Measurements from ENCODE around the gene GAS2L2. TPM values are rescaled to one million over a fixed set of nuclear protein-coding genes. Genes with fewer than 3 reads are reported as not detected.

The GAS2L2 gene
- total and polyA plus RNA-seq, 2 experiments from 2014 or later: 0.06 TPM; not detected in 1

DNA sequence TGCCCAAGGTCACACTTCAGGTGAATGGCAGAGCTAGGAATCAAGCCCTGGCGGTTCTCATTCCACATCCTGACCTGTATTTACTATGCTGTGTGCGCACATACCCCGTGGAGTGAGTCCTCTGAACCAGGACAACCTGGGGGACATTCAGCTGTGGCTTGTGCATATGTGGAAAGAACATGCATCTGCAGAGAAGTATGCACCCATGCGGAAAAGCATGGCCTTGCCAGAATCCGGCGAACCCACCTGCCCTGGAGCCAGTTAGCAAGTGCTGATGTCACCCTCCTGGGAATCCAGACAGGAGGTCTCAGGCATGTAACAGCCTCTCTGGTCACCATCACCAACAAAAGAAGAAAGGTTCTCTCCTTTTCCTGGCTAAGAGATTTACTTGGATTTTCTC is 19.7 kb downstream of the GAS2L2 start:
- no peak overlapping the region for H3K27ac Mint-ChIP-seq
- no peak for ATAC-seq
- H3K4me2 ChIP-seq: no peak overlapping the region

More for the DNA sequence above, 19.7 kb downstream of the GAS2L2 start:
- H3K4me3 Mint-ChIP-seq: peak overlapping the region; percentile 91; the same call in 1 of the 3 replicates
- H3K9me3 Mint-ChIP-seq: no peaks in the 10 kb centered on the region
- H2AFZ ChIP-seq: no peak overlapping the region
- H4K20me1 ChIP-seq (replicated peaks; ENCODE audit: insufficient read depth): no peaks in the 10 kb centered on the region; the same call in 1 of the 2 replicates
- H3K4me3 ChIP-seq: no peak overlapping the region
- no peak for DNase-seq (ENCODE audit: low spot score)
- no peak for TF ChIP-seq STAT1 (IDR thresholded peaks at IDR 0.05; ENCODE audit: unreplicated experiment)
- TF ChIP-seq NANOG (IDR thresholded peaks at IDR 0.05; ENCODE audit: borderline replicate concordance): no peak
- no peak for TF ChIP-seq ZNF114 (CRISPR knock-in tag; IDR thresholded peaks at IDR 0.05)
- no peak for TF ChIP-seq ZNF331 (CRISPR knock-in tag; IDR thresholded peaks at IDR 0.05; ENCODE audit: low read depth)
- TF ChIP-seq POLR2AphosphoS5 (IDR thresholded peaks at IDR 0.05; ENCODE audit: low read depth): no peak
- TF ChIP-seq EZH2 (IDR thresholded peaks at IDR 0.05; ENCODE audit: low read depth, unreplicated experiment): no peak
- TF ChIP-seq, protein P1, sequence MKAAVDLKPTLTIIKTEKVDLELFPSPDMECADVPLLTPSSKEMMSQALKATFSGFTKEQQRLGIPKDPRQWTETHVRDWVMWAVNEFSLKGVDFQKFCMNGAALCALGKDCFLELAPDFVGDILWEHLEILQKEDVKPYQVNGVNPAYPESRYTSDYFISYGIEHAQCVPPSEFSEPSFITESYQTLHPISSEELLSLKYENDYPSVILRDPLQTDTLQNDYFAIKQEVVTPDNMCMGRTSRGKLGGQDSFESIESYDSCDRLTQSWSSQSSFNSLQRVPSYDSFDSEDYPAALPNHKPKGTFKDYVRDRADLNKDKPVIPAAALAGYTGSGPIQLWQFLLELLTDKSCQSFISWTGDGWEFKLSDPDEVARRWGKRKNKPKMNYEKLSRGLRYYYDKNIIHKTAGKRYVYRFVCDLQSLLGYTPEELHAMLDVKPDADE (IDR thresholded peaks at IDR 0.05): no peak
- TF ChIP-seq, protein P2, sequence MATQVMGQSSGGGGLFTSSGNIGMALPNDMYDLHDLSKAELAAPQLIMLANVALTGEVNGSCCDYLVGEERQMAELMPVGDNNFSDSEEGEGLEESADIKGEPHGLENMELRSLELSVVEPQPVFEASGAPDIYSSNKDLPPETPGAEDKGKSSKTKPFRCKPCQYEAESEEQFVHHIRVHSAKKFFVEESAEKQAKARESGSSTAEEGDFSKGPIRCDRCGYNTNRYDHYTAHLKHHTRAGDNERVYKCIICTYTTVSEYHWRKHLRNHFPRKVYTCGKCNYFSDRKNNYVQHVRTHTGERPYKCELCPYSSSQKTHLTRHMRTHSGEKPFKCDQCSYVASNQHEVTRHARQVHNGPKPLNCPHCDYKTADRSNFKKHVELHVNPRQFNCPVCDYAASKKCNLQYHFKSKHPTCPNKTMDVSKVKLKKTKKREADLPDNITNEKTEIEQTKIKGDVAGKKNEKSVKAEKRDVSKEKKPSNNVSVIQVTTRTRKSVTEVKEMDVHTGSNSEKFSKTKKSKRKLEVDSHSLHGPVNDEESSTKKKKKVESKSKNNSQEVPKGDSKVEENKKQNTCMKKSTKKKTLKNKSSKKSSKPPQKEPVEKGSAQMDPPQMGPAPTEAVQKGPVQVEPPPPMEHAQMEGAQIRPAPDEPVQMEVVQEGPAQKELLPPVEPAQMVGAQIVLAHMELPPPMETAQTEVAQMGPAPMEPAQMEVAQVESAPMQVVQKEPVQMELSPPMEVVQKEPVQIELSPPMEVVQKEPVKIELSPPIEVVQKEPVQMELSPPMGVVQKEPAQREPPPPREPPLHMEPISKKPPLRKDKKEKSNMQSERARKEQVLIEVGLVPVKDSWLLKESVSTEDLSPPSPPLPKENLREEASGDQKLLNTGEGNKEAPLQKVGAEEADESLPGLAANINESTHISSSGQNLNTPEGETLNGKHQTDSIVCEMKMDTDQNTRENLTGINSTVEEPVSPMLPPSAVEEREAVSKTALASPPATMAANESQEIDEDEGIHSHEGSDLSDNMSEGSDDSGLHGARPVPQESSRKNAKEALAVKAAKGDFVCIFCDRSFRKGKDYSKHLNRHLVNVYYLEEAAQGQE (IDR thresholded peaks at IDR 0.05; ENCODE audit: unreplicated experiment): no peak
- TF ChIP-seq, protein P3, sequence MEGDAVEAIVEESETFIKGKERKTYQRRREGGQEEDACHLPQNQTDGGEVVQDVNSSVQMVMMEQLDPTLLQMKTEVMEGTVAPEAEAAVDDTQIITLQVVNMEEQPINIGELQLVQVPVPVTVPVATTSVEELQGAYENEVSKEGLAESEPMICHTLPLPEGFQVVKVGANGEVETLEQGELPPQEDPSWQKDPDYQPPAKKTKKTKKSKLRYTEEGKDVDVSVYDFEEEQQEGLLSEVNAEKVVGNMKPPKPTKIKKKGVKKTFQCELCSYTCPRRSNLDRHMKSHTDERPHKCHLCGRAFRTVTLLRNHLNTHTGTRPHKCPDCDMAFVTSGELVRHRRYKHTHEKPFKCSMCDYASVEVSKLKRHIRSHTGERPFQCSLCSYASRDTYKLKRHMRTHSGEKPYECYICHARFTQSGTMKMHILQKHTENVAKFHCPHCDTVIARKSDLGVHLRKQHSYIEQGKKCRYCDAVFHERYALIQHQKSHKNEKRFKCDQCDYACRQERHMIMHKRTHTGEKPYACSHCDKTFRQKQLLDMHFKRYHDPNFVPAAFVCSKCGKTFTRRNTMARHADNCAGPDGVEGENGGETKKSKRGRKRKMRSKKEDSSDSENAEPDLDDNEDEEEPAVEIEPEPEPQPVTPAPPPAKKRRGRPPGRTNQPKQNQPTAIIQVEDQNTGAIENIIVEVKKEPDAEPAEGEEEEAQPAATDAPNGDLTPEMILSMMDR (conservative IDR thresholded peaks at IDR 0.05; ENCODE audit: low read depth in 2 of 2): no peak
- TF ChIP-seq, protein P4, sequence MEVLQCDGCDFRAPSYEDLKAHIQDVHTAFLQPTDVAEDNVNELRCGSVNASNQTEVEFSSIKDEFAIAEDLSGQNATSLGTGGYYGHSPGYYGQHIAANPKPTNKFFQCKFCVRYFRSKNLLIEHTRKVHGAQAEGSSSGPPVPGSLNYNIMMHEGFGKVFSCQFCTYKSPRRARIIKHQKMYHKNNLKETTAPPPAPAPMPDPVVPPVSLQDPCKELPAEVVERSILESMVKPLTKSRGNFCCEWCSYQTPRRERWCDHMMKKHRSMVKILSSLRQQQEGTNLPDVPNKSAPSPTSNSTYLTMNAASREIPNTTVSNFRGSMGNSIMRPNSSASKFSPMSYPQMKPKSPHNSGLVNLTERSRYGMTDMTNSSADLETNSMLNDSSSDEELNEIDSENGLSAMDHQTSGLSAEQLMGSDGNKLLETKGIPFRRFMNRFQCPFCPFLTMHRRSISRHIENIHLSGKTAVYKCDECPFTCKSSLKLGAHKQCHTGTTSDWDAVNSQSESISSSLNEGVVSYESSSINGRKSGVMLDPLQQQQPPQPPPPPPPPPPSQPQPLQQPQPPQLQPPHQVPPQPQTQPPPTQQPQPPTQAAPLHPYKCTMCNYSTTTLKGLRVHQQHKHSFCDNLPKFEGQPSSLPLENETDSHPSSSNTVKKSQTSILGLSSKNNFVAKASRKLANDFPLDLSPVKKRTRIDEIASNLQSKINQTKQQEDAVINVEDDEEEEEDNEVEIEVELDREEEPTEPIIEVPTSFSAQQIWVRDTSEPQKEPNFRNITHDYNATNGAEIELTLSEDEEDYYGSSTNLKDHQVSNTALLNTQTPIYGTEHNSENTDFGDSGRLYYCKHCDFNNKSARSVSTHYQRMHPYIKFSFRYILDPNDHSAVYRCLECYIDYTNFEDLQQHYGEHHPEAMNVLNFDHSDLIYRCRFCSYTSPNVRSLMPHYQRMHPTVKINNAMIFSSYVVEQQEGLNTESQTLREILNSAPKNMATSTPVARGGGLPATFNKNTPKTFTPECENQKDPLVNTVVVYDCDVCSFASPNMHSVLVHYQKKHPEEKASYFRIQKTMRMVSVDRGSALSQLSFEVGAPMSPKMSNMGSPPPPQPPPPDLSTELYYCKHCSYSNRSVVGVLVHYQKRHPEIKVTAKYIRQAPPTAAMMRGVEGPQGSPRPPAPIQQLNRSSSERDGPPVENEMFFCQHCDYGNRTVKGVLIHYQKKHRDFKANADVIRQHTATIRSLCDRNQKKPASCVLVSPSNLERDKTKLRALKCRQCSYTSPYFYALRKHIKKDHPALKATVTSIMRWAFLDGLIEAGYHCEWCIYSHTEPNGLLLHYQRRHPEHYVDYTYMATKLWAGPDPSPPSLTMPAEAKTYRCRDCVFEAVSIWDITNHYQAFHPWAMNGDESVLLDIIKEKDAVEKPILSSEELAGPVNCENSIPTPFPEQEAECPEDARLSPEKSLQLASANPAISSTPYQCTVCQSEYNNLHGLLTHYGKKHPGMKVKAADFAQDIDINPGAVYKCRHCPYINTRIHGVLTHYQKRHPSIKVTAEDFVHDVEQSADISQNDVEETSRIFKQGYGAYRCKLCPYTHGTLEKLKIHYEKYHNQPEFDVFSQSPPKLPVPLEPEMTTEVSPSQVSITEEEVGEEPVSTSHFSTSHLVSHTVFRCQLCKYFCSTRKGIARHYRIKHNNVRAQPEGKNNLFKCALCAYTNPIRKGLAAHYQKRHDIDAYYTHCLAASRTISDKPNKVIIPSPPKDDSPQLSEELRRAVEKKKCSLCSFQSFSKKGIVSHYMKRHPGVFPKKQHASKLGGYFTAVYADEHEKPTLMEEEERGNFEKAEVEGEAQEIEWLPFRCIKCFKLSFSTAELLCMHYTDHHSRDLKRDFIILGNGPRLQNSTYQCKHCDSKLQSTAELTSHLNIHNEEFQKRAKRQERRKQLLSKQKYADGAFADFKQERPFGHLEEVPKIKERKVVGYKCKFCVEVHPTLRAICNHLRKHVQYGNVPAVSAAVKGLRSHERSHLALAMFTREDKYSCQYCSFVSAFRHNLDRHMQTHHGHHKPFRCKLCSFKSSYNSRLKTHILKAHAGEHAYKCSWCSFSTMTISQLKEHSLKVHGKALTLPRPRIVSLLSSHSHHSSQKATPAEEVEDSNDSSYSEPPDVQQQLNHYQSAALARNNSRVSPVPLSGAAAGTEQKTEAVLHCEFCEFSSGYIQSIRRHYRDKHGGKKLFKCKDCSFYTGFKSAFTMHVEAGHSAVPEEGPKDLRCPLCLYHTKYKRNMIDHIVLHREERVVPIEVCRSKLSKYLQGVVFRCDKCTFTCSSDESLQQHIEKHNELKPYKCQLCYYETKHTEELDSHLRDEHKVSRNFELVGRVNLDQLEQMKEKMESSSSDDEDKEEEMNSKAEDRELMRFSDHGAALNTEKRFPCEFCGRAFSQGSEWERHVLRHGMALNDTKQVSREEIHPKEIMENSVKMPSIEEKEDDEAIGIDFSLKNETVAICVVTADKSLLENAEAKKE (CRISPR knock-in tag; IDR thresholded peaks at IDR 0.05): no peak
- no peak for TF ChIP-seq CREB1 (CRISPR knock-in tag; IDR thresholded peaks at IDR 0.05; ENCODE audit: low read depth)
- TF ChIP-seq EZH2phosphoT487 (IDR thresholded peaks at IDR 0.05; ENCODE audit: unreplicated experiment): no peak
- no peak for TF ChIP-seq JUNB (IDR thresholded peaks at IDR 0.05; ENCODE audit: unreplicated experiment)
- no peaks in the 10 kb centered on the region; the same call in 2 of the 3 replicates for H3K36me3 Mint-ChIP-seq (ENCODE audit: low read depth)
- H3K27me3 ChIP-seq (ENCODE audit: insufficient read depth): peaks cover 19% of the 10 kb centered on the region
- peaks cover 30% of the 10 kb centered on the region for H3K4me1 Mint-ChIP-seq
- no peak overlapping the region for H3K27ac ChIP-seq (ENCODE audit: low read depth)
- no peaks in the 10 kb centered on the region for H3K79me2 ChIP-seq (replicated peaks; ENCODE audit: insufficient read depth)
- H3K9me2 ChIP-seq (ENCODE audit: insufficient read depth): no peaks in the 10 kb centered on the region
- 0 out of 2 replicates have a peak, but pooled peaks cover 3% of the 10 kb centered on the region for H3F3A ChIP-seq (replicated peaks; ENCODE audit: low read depth)
- peaks cover 15% of the 10 kb centered on the region for H3K27me3 Mint-ChIP-seq (ENCODE audit: insufficient read depth, low read depth, poor library complexity)
- H3K36me3 ChIP-seq (ENCODE audit: insufficient read depth): no peaks in the 10 kb centered on the region
- H3K4me1 ChIP-seq (ENCODE audit: insufficient read depth): peaks cover 26% of the 10 kb centered on the region

Measured in GM23338 (cell line).